Stimulated activated CD8-positive, alpha-beta memory T cell treated with anti-CD3 and anti-CD28 coated beads, Interleukin-15, amount 100 ng/mL, for 24 hours (primary cell): ENCODE results near the gene ASCC1.
"Not testable (repeated sequence)": the region's sequence is repeated elsewhere in the genome, so short reads cannot be mapped to it uniquely, and the experiment has no call there.

ENCODE experiments used
- DNase-seq: peaks from one replicate; pipeline ENCODE4 v3.0.0-alpha.2; 2020; ENCODE audit warnings: low read depth

The ASCC1 gene

GRCh38 chr10:72219235-72219814, 3.2 kb upstream of the ASCC1 start:
- no peak for DNase-seq

DNA sequence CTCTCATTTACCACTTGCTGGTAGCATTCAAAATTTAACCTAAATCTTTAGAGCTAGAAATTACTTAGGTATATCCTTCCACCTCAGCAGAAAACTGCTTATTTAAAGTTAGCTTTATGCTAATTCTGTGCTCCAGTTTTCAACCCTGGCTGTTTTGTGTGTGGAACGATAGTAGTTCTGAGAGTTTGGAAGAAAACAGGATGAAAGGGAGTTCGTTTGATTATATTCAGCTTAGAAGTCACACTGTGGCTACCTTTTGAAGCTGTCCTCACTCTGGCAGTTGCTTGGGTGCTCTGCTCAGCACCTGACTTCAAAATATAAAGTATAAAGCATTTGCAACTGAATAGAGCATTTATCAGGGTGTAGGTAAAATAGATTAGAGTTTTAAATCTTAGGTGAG, 2.6 kb upstream of the ASCC1 start:
- DNase-seq, result no peak

DNA sequence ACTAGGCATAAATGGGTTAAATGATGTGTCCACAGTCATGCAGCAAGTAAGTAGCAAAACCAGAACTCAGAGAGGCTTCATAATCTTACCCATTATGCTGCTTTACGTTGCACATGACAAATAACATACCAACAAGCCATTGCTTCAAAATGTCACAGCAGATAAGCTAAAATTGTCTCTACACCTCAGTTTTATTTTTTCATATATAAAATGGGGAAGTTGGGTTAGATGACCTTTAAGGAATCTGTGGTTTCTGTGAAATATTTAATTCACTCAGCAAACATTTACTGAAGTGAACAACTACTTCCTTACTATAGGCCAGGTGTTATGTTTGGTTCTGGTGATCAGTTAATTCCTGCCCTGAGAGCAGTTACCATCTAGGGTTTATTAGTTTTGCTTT, 2.2 kb upstream of the ASCC1 start:
- no peak for DNase-seq

DNA sequence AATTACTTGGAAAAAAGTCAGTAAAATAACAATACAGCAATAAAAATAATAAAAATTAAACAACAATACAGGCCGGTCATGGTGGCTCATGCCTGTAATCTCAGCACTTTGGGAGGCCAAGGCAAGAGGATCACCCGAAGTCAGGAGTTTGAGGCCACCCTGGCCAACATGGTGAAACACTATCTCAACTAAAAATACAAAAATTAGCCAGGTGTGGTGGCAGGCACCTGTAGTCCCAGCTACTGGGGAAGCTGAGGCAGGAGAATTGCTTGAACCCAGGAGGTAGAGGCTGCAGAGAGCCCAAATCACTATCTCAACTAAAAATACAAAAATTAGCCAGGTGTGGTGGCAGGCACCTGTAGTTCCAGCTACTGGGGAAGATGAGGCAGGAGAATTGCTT, 4.2 kb downstream of the ASCC1 start:
- not testable (repeated sequence) for DNase-seq

GRCh38 chr10:72211381-72211780, 4.7 kb downstream of the ASCC1 start:
- not testable (repeated sequence) for DNase-seq

DNA sequence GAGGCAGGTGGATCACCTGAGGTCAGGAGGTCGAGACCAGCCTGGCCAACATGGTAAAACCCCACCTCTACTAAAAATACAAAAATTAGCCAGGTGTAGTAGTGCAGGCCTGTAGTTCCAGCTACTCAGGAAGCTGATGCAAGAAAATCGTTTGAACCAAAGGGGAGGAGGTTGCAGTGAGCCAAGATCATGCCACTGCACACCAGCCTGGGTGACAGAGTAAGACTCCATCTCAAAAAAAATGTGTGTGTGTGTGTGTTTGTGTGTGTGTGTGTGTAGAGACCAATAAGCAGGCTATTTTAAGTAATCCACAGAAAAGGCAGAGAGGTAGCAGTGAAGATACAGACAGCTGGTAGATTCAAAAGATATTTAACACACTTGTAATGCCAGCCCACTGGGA, 7.5 kb downstream of the ASCC1 start:
- not testable (repeated sequence) for DNase-seq

GRCh38 chr10:72206511-72207229, 9.4 kb downstream of the ASCC1 start:
- DNase-seq, result no peak

DNA sequence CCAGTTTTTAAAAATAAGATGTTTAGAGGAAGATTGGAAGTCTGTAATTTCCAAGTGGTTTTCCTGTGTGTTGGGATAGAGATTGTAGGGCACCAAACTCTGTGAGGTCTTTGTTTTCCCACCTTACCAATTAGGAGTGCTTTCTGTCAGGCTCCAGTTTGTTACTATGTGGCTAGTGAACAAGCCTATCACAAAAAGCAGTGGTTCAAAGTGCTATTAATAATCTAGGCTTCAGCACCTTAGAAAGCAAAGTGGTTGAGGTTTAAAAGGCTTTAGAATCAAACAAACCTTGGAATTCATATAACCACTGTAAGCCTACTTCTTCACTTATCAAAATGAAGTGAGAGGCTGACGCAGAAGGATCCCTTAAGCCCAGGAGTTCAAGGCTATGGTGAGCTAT, 11.4 kb downstream of the ASCC1 start:
- no peak for DNase-seq

- no peak for DNase-seq
These were observed 11.8 kb downstream of the ASCC1 start for GRCh38 chr10:72204296-72204695.

GRCh38 chr10:72201293-72201692, 14.8 kb downstream of the ASCC1 start:
- DNase-seq, result no peak

GRCh38 chr10:72200883-72201282, 15.2 kb downstream of the ASCC1 start:
- no peak for DNase-seq

GRCh38 chr10:72194949-72195348, 21.1 kb downstream of the ASCC1 start:
- DNase-seq, result no peak

DNA sequence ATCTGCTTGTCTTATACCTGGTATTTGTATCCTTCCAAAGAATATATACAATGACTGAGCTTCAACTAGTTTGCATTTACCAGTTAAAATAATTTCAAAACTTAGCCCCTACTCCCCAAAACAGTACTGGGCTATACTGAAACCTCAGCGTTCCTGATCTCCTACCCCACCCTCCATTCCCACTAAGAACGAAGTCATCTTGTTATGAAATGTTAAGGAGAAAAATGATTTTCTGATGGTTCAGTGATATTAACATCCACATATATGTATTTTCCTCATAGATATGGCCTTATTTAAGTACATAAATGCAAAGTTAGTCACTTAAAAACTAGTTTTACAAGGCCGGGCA, 29.1 kb downstream of the ASCC1 start:
- DNase-seq, result no peak

- DNase-seq, result no peak
These were observed 29.7 kb downstream of the ASCC1 start for GRCh38 chr10:72186258-72186981.

- no peak for DNase-seq
These were observed 31.9 kb downstream of the ASCC1 start for GRCh38 chr10:72184156-72184555.

DNA sequence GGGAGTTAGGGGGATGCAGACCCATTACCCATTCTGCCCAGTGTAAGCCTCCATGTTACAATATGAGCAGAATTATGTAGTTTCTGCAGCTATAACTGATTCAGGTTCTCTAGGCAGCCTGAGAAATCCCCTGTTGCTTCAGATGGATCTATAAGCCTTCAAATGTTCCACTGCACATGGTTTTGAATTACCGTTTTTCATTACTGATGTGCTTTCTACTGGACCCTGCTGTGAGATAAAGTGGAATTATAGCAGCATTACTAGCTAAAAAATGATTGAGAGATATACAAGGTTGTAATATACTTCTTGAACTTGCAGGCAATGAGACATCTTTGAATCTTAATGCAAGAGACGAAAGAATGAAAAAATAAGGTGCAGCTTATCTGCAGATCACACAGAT, 38.6 kb downstream of the ASCC1 start:
- DNase-seq, result no peak

DNA sequence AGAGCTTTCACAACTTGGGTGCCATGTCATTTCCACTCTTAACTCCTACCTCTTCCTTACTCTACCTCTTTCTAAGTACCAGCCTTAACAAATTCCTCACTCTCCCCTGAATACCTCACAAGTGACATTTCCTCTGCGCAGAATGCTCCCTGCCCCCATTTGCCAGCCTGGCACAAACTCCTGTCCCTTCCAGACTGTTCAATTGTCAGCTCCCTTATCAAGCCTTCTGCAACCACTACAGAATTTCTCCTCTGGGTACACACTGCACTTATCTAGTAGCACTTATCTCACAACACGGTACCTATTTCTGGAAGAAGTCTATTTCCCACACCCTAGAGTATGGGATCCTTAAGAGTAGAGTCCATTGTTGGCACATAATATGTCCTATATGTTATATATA, 39.4 kb downstream of the ASCC1 start:
- no peak for DNase-seq

GRCh38 chr10:72175149-72175548, 40.9 kb downstream of the ASCC1 start:
- no peak for DNase-seq

GRCh38 chr10:72174297-72174662, 41.8 kb downstream of the ASCC1 start:
- no peak for DNase-seq

DNA sequence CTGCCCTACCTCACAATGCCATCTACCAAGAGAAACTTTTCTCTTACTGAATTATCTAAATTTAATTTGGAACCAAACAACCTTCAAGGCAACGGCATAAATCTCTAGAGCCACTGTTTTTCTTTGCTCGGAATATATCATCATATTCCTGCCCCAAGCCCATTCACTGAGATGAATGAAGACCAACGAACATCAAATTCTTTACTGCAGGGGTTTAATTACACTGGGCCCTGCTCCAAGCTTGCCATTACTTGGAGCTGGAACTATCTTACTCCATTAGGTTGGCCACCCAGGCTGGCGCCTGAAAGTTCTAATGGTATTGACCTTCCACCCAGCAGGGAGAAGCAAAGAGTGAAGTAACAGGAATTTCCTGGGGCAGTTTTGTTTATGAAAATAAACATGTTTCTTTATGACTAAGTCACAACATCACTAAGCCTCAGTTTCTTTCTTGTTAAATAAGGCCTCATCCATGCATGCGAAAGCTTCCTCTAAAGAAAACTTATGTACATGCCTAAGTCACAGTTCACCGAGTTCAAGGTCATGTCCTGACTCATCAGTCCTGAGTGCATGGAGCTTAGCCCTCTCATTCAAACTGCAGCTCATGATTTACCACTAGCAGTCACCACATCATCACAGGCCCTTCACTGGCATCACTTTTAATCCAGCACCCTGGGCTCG, 42.3 kb downstream of the ASCC1 start:
- DNase-seq, result no peak

- DNase-seq, result no peak
These were observed 42.8 kb downstream of the ASCC1 start for GRCh38 chr10:72173262-72173618.

GRCh38 chr10:72171175-72171630, 44.9 kb downstream of the ASCC1 start:
- no peak for DNase-seq

DNA sequence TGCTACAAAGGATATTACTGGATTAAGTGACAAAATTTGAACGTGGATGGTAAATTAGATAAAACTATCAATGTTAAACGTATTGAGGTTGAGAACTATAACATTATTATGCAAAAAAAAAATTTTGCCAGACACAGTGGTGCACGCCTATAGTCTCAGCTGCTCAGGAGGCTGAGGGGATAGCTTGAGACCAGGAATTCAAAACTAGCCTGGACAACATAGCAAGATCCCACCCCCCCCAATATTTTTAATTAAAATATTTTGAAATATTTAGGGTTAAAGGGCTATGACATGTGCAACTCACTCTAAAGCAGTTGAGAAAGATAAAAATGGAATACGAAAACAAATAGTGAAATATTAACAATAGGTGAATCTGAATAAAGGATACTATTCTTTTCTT, 45.3 kb downstream of the ASCC1 start:
- no peak for DNase-seq
